Bronchial epithelial cell (primary cell): ENCODE data around the gene ZNF431. TPM values are rescaled to one million over a fixed set of nuclear protein-coding genes. Genes with fewer than 3 reads are reported as not detected.
"Not testable (repeated sequence)": the region's sequence is repeated elsewhere in the genome, so short reads cannot be mapped to it uniquely, and the experiment has no call there.

Experiments
- DNase-seq: peaks from one replicate; pipeline ENCODE4 v3.0.0-alpha.2; 2010; ENCODE audit warnings: low read depth
- FAIRE-seq: peaks from 2 replicates; lab custom pipeline; 2011; peaks lifted over from hg19 to GRCh38; lab: Jason Lieb, UNC
- H3K27me3 ChIP-seq: 2 replicates; pipeline ENCODE4 v1.5.1; 2011; ENCODE audit warnings: low read length; ENCODE audit not compliant: control insufficient read depth, insufficient read depth
- H3K36me3 ChIP-seq: 2 replicates; pipeline ENCODE4 v1.5.1; 2011; ENCODE audit warnings: low read length; ENCODE audit not compliant: control insufficient read depth, insufficient read depth
- H3K4me3 ChIP-seq: 2 replicates; pipeline ENCODE4 v1.5.1; 2011; ENCODE audit warnings: mild to moderate bottlenecking, low read depth, low read length, control low read depth
- CTCF ChIP-seq: IDR thresholded peaks from 2 replicates; pipeline ENCODE4 v1.5.1; 2011; ENCODE audit warnings: mild to moderate bottlenecking, moderate library complexity, low read length, control low read depth, inconsistent platforms; ENCODE audit not compliant: insufficient read depth, severe bottlenecking
- total RNA-seq: library from RNA; depleted of rRNA; stranded (reverse); fragments of >200 nt; gene quantifications from 2 replicates; pipeline ENCODE4 v1.2.1, GENCODE V29; 2014

ZNF431 gene
- total RNA-seq, 1 donor from 2014 or later = 9.0 TPM

GRCh38 chr19:21134934-21135366 lies 6.9 kb upstream of the ZNF431 start:
- H3K36me3 ChIP-seq = no peaks in the 10 kb centered on the region
- H3K27me3 ChIP-seq = no peaks in the 10 kb centered on the region
- no peak for TF ChIP-seq CTCF
- no peak overlapping the region for H3K4me3 ChIP-seq
- DNase-seq (no peak), FAIRE-seq (no peak)

GRCh38 chr19:21135433-21135832 lies 6.4 kb upstream of the ZNF431 start:
- no peak for TF ChIP-seq CTCF
- no peak overlapping the region for H3K4me3 ChIP-seq
- no peak for FAIRE-seq
- no peak for DNase-seq
- no peaks in the 10 kb centered on the region for H3K36me3 ChIP-seq
- H3K27me3 ChIP-seq = no peaks in the 10 kb centered on the region

- DNase-seq (no peak), FAIRE-seq (no peak)
- no peak overlapping the region for H3K4me3 ChIP-seq
- H3K27me3 ChIP-seq = no peaks in the 10 kb centered on the region
- no peak for TF ChIP-seq CTCF
- no peaks in the 10 kb centered on the region for H3K36me3 ChIP-seq
These were observed 3.7 kb upstream of the ZNF431 start for GRCh38 chr19:21138130-21138529.

GRCh38 chr19:21141006-21141405 lies 834 bp upstream of the ZNF431 start:
- H3K36me3 ChIP-seq, DNase-seq, H3K4me3 ChIP-seq, H3K27me3 ChIP-seq, FAIRE-seq: not testable (repeated sequence)

GRCh38 chr19:21143428-21143827 lies 1.6 kb downstream of the ZNF431 start:
- H3K27me3 ChIP-seq = no peaks in the 10 kb centered on the region
- FAIRE-seq = no peak
- no peak for DNase-seq
- peaks cover 6% of the 10 kb centered on the region for H3K36me3 ChIP-seq
- no peak for TF ChIP-seq CTCF
- peak overlapping the region; percentile 10 for H3K4me3 ChIP-seq

- FAIRE-seq (peak; percentile 23), DNase-seq (peak; percentile 94)
- Histone ChIP-seq H3K36me3 (peaks cover 6% of the 10 kb centered on the region), H3K4me3 (no peak overlapping the region), H3K27me3 (no peaks in the 10 kb centered on the region)
- no peak for TF ChIP-seq CTCF
These were observed 2.0 kb downstream of the ZNF431 start for GRCh38 chr19:21143854-21144253.
